Parathyroid adenoma (tissue), 2 donors: Measurements from ENCODE around the gene KRT3.
"Not testable (repeated sequence)": the region's sequence is repeated elsewhere in the genome, so short reads cannot be mapped to it uniquely, and the experiment has no call there.

ENCODE experiments used
- H2AFZ ChIP-seq: fragments of 300-600 bp; sonication (generic); one replicate; pipeline ENCODE4 v1.7.0; 2017; ENCODE audit warnings: antibody characterized with exemption, mild to moderate bottlenecking
- H3K27ac ChIP-seq: fragments of 300-600 bp; sonication (generic); one replicate; pipeline ENCODE4 v1.7.0; 2017
- H3K27me3 ChIP-seq: fragments of 300-600 bp; sonication (generic); one replicate; pipeline ENCODE4 v1.7.0; 2017; ENCODE audit warnings: low read length; ENCODE audit not compliant: control insufficient read depth, insufficient read depth
- H3K36me3 ChIP-seq: fragments of 300-600 bp; sonication (generic); one replicate; pipeline ENCODE4 v1.7.0; 2017; ENCODE audit warnings: low read length; ENCODE audit not compliant: control insufficient read depth, insufficient read depth
- H3K4me1 ChIP-seq: fragments of 300-600 bp; sonication (generic); one replicate; pipeline ENCODE4 v1.7.0; 2017; ENCODE audit warnings: control low read depth
- H3K4me2 ChIP-seq: fragments of 300-600 bp; sonication (generic); one replicate; pipeline ENCODE4 v1.7.0; 2017; ENCODE audit warnings: low read length
- H3K4me3 ChIP-seq: fragments of 300-600 bp; sonication (generic); one replicate; pipeline ENCODE4 v1.7.0; 2017; ENCODE audit warnings: low read depth, low read length
- H3K79me2 ChIP-seq: fragments of 300-600 bp; sonication (generic); one replicate; pipeline ENCODE4 v1.7.0; 2017; ENCODE audit warnings: control low read depth
- H3K9ac ChIP-seq: fragments of 300-600 bp; sonication (generic); one replicate; pipeline ENCODE4 v1.7.0; 2017; ENCODE audit warnings: mild to moderate bottlenecking
- H3K9me3 ChIP-seq: fragments of 300-600 bp; sonication (generic); one replicate; pipeline ENCODE4 v1.7.0; 2017; ENCODE audit warnings: low read length; ENCODE audit not compliant: control insufficient read depth
- CTCF ChIP-seq: fragments of 300-600 bp; sonication (generic); IDR thresholded peaks from one replicate; pipeline ENCODE4 v1.7.0; 2017; ENCODE audit warnings: antibody characterized with exemption, mild to moderate bottlenecking
- donor health status: primary hyperparathyroidism.

Gene KRT3

GRCh38 chr12:52753283-52753682 lies 42.6 kb downstream of the KRT3 start:
- H3K36me3 ChIP-seq, result no peaks in the 10 kb centered on the region
- no peaks in the 10 kb centered on the region for H3K79me2 ChIP-seq
- H3K4me3 ChIP-seq, result no peak overlapping the region
- H3K4me1 ChIP-seq, result peaks cover 7% of the 10 kb centered on the region
- H3K27ac ChIP-seq, result no peak overlapping the region
- no peaks in the 10 kb centered on the region for H3K9me3 ChIP-seq
- no peak overlapping the region for H3K9ac ChIP-seq
- H2AFZ ChIP-seq, result no peak overlapping the region
- TF ChIP-seq CTCF, result no peak
- no peaks in the 10 kb centered on the region for H3K27me3 ChIP-seq
- no peak overlapping the region for H3K4me2 ChIP-seq

- no peak overlapping the region for H3K9ac ChIP-seq
- no peaks in the 10 kb centered on the region for H3K36me3 ChIP-seq
- H3K4me2 ChIP-seq, result no peak overlapping the region
- no peaks in the 10 kb centered on the region for H3K9me3 ChIP-seq
- TF ChIP-seq CTCF, result no peak
- peaks cover 7% of the 10 kb centered on the region for H3K4me1 ChIP-seq
- H3K27me3 ChIP-seq, result no peaks in the 10 kb centered on the region
- no peak overlapping the region for H2AFZ ChIP-seq
- H3K4me3 ChIP-seq, result no peak overlapping the region
- H3K27ac ChIP-seq, result no peak overlapping the region
- H3K79me2 ChIP-seq, result no peaks in the 10 kb centered on the region
Observed at GRCh38 chr12:52752516-52752915, 43.4 kb downstream of the KRT3 start.

- no peak for TF ChIP-seq CTCF
Observed at GRCh38 chr12:52751795-52752194, 44.1 kb downstream of the KRT3 start.

GRCh38 chr12:52750532-52750931 lies 45.4 kb downstream of the KRT3 start:
- not testable (repeated sequence) for H3K9me3 ChIP-seq, H3K4me2 ChIP-seq, H3K27ac ChIP-seq, H2AFZ ChIP-seq, H3K79me2 ChIP-seq, H3K9ac ChIP-seq, H3K4me1 ChIP-seq, H3K36me3 ChIP-seq, H3K4me3 ChIP-seq, H3K27me3 ChIP-seq

More at GRCh38 chr12:52751795-52752194, 44.1 kb downstream of the KRT3 start:
- H3K36me3 ChIP-seq, result no peaks in the 10 kb centered on the region
- H3K27ac ChIP-seq, result no peak overlapping the region
- peaks cover 7% of the 10 kb centered on the region for H3K4me1 ChIP-seq
- no peaks in the 10 kb centered on the region for H3K79me2 ChIP-seq
- no peaks in the 10 kb centered on the region for H3K9me3 ChIP-seq
- no peaks in the 10 kb centered on the region for H3K27me3 ChIP-seq
- H3K4me3 ChIP-seq, result no peak overlapping the region
- H2AFZ ChIP-seq, result no peak overlapping the region
- H3K9ac ChIP-seq, result no peak overlapping the region
- no peak overlapping the region for H3K4me2 ChIP-seq

- H2AFZ ChIP-seq, result no peak overlapping the region
- H3K9ac ChIP-seq, result no peak overlapping the region
- no peaks in the 10 kb centered on the region for H3K79me2 ChIP-seq
- H3K27ac ChIP-seq, result no peak overlapping the region
- no peaks in the 10 kb centered on the region for H3K9me3 ChIP-seq
- no peak overlapping the region for H3K4me3 ChIP-seq
- no peaks in the 10 kb centered on the region for H3K4me1 ChIP-seq
- no peak overlapping the region for H3K4me2 ChIP-seq
- no peaks in the 10 kb centered on the region for H3K36me3 ChIP-seq
- no peak for TF ChIP-seq CTCF
- no peaks in the 10 kb centered on the region for H3K27me3 ChIP-seq
Observed at GRCh38 chr12:52749827-52750226, 46.1 kb downstream of the KRT3 start.
